ENCODE data around the gene RBM8A.
A peak's percentile ranks its signal among the peaks of the same experiment; 100 is the strongest.

The RBM8A gene

GRCh38 chr1:145927063-145927886 lies at the start of gene RBM8A:
Gene RBM8A, minus strand, starts transcription at chr1:145927484. Its CDS starts 58 bp downstream, at chr1:145927426.
- peak; percentile 99 for DNase-seq

- DNase-seq = no peak
Measured at GRCh38 chr1:145977016-145977415, 49.7 kb upstream of the RBM8A start.

- DNase-seq = no peak
Measured at GRCh38 chr1:145975216-145975615, 47.9 kb upstream of the RBM8A start.

- no peak for DNase-seq
Measured at GRCh38 chr1:145974721-145975120, 47.4 kb upstream of the RBM8A start.

DNA sequence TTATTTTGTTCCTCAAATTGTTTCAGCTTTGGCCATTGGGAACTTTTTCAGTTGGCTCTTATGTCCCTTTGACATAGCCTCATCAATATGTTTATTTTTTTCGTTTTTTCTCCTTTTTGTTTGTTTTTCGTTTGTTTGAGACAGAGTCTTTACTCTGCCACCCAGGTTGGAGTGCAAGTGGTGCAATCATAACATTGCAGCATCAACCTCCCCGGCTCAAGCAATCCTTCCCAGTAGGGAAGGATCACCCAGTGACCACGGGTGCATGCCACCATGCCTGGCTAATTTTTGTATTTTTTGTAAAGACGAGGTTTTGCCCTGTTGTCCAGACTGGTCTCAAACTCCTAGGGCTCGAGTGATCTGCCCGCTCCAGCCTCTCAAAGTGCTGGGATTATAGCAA lies 45.3 kb upstream of the RBM8A start:
- no peak for DNase-seq

DNA sequence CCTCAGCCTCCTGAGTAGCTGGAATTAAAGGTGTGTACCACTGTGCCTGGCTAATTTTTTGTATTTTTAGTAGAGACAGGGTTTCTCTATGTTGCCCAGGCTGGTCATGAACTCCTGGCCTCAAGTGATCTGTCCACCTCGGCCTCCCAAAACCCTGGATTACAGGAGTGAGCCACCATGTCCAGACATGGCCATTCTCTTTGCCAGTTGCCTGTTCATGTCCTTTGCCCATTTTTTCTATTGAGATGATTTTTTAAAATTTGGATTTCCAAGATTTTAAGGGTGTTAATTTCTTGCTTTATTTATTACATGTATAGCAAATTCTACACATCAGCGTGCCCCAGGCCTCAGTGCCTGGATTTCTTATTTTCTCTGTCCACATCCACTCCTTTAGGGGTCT lies 40.0 kb upstream of the RBM8A start:
- no peak for DNase-seq

DNA sequence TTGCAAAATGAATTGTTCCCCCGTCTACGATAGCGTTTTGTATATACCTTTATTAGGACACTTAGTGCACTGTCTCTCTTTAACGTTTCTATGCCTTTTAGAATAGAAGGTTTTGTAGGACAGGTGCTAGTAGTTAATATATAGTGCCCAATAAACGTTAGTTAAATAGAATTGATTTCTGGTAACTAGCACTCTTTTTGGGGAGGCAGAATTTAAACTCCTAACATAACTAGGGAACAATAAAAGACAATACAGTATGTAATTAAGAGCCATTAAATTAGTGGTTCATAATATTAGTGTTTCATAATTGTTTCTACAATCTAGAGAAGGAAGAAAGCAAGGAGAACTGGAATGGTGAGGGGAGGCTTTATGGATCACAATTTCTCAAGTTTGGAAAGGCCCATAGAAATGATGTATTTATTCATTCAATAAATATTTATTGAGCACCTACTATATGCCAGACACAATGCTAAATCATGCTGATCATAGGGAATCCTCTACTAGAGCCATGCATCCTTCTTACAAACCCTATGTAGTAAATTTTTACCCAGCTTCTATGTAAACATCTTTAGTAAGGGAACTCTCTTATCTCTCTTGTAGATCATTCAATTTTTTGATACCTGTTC lies 37.9 kb upstream of the RBM8A start:
- no peak for DNase-seq

DNA sequence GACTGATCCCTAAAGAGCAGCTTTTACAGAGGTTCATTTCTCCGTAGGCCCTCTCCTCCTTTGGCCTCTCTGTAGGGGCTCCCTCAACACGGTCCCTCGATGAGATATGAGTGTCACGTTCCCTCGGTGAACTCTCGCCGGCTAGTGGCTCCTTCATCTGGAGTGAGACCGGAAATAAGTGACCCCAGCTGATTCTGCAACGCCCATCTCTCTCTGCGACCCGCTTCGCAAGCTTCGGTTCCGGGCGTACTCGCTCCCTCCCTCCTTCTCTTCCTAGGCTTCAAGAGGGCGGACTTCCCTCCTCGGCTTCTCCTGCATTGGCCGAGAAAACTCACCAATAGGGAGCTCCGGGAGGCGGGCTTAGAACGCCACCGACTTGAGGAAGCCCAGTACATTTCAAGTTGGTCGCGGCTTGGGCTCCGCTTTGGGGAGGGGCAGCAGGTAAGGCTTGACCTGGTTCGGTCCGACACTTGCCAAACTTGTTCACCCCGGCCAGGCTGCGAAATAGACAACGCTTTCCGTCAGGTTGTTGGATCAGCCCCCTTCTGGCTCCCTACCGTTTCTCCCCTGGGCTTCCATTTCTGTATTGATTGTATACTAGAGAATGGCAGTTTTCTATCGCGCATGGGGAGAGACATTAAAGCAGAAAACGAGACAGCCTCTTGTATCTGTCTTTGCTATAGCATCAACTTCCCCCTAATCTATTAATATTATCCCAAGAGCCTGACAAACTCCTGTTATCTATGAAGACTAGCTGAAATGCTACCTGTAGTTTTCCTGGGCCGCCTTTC lies 37.2 kb upstream of the RBM8A start, which contains the start of the genes ANKRD34A and POLR3GL:
ANKRD34A (minus strand) TSS at position 248 of the 791 bp plus-strand sequence. CDS start 2,816 bp downstream, outside the sequence.
POLR3GL (plus strand) TSS at position 363 of the 791 bp plus-strand sequence. CDS start 10,176 bp downstream, outside the sequence.
- DNase-seq = peak; percentile 88

DNA sequence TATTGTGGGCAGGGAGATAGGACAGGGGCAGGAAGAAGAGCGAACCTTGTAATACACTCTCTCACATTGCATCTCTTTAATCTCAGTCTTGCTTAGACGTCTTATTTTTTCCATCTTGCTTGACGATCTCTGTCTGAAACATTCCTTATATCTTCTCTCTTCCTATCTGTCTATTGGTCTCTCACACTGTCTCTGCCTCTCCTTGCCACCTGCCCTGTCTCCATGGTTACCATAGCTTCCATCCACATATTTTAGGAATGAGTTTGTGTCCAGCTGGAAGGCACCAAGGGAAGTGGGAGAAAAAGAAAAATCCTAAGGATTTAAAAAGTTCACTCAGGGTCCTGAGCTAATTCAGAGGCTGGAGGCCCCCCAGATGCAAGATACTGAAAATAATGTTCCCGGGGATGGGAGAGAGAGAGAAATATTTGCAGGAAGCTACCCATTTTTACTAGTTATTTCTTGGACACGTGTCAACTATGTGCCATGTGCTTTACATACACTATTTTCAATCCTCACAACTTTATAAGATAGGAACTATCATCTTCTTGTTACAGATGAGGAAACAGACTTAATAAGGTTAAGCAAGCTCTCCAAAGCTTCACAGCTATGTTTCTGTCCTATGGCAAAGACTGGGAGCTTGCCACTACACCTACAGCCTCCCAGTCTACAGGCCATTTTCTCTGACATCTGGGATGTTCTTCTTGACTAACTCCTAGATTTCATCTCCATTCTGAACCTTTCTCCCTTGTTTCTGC lies 36.2 kb upstream of the RBM8A start:
- DNase-seq = peak; percentile 79

DNA sequence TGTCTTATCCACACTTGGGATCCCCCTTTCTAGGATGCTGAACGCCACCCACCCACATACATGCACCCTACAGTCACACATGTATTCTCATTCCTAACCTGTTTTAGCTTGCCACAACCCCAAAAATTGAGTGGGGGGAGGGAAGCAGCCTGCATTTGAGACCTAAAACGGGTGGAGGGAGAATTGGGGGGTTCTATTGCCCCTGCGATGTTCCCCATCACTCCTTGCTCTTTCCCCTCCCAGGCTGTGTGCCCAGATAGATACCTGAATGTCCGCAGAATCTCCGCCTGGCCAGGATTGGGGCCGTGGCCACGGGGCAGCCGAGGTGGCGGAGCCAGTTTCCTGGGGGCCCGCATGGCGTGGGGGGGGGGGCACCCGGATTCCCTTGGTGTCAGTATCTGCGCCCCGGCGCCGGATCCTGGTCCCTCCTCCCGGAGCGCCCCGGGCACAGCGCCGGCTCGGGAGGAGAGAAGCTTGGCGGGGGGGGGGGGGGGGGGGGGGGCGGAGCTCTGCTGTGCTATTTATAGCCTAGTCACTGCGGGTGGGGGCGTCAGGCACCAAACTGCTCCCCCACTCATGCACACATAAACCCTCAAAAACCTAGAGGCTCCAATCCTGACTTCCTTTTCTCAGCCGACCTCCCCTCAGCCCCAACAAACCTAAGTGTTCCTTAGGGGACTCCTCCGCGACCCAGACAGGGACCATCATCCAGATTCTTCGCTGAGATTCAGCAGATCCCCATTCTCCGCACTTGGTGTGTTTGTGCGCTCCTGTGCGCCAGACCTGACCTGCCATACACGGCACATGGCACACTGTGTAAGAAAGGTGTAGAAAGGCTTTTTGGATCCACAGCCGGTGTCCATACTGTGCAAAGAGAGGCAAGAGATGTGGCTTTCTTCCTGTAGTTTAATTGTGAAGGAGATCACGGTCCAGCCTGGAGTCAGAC lies 35.1 kb upstream of the RBM8A start:
- DNase-seq = peak; percentile 36

GRCh38 chr1:145961425-145962156 lies 34.3 kb upstream of the RBM8A start:
- peak; percentile 55 for DNase-seq

DNA sequence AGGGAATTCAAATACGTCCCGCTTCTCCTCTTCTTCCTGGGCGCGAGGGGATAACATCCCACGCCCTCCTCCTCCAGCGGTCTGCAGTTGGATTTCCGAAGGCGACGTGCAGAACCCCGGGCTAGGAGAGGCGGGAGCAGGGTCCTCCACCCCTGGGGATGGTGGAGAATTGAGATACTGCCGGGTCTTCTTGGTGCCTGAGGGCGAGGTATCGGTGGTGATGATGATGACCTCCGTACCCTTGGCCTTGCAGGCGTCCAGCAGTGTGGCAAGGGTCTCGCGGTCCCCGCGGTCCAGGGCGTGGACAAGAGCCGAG lies 33.8 kb upstream of the RBM8A start:
- no peak for DNase-seq

DNA sequence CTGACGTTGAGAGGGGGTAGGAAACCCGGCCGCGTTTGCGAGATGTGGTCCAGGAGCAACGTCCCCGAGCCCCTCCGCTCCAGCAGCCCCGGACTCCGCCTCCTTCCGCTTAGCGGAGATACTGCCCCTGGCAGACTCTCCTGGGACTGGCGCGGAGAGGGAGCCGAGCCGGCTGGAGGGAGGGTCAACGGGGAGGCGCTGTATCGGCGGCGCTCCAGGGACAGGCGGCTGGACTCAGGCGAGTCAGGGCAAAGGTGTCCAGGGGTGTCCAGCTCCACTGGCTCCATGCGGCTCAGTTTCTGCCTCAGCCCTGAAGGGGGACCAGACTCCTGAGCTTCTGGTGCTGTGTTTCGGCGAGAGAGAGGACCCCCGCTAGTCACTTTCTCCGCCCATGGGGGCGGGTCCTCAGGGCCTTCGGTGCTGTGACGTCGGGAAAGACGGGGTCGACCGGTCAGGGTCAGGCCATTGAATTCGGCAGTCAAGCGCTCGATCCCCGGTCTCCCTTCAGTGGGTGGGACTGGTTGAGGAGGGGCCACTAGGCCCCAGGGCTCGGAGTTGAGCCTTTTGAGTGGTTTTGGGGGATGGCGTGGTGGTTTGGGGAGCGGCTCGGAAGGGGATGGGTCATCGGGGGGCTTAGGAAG lies 33.3 kb upstream of the RBM8A start:
- DNase-seq = peak; percentile 39

DNA sequence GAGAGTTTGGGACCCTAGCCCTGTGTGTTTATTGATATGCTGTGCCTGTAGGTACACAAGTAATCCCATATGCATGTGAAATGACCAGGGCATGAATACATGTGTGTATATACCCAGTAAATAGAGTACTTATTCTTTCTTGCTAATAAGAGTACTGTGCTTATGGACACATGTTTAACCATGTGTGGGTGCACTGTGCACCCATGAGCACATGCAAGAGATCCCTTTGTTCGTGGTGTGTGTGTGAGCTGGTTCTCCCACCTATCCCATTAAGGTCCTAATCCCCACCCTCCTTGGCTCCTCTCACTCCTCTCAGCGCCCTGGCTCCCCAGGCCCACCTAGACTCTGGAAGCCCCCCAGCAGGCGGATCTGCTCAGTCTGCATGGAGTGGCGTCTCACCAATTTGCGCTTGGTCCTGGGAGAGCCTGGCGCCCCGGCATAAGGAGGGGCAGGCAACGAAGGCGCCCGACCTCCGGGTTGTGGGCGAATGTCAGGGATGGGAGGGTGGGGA lies 32.7 kb upstream of the RBM8A start:
- no peak for DNase-seq

GRCh38 chr1:145959333-145959732 lies 32.0 kb upstream of the RBM8A start:
- no peak for DNase-seq

- DNase-seq = no peak
Measured at GRCh38 chr1:145958734-145959133, 31.4 kb upstream of the RBM8A start.

- peak; percentile 98 for DNase-seq
Measured at GRCh38 chr1:145957443-145958319, 30.4 kb upstream of the RBM8A start, which contains the start of gene LIX1L. Gene LIX1L, minus strand, starts transcription at chr1:145958017. Its CDS starts 90 bp downstream, at chr1:145957927.

- DNase-seq = peak; percentile 9
Measured at GRCh38 chr1:145956781-145957442, 29.6 kb upstream of the RBM8A start.

Measured in HCEC 1CT (cell line).